ENCODE data around the gene ZFP28.
A peak's percentile ranks its signal among the peaks of the same experiment; 100 is the strongest.

The ZFP28 gene

GRCh38 chr19:56594783-56595547 is 56.2 kb downstream of the ZFP28 start, which contains the start of gene ZNF71:
Gene ZNF71, plus strand, starts transcription at chr19:56595302. Its CDS starts 6,257 bp downstream, at chr19:56601559.
- H3K4me3 ChIP-seq (ENCODE audit: low read length) = peak within 1 kb of the TSS; percentile 97

DNA sequence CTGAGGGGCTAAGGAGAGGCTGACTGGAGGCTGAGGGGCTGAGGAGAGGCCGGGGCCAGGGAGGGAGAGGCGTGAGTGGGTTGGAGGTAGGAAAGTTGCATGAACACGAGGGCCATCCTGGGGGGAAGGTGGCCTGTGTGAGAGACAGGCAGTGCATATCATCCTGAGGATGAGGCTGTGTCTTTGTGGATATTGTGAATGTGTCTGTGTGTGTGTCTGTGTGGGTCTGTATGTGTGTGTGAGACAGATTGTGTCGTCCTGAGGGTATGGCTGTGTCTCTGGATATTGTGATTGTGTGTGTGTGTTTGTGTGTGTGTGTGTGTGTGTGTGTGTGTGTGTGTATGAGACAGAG is 56.8 kb downstream of the ZFP28 start:
- peak; percentile 4 for DNase-seq (ENCODE audit: low read depth, low spot score)
- peak overlapping the region; percentile 97 for H3K4me3 ChIP-seq (ENCODE audit: low read length)

More at GRCh38 chr19:56594783-56595547, 56.2 kb downstream of the ZFP28 start, which contains the start of gene ZNF71:
- peak; percentile 75 for DNase-seq (ENCODE audit: low read depth, low spot score)

GRCh38 chr19:56596676-56597075 is 57.9 kb downstream of the ZFP28 start:
- no peak for DNase-seq (ENCODE audit: low read depth, low spot score)
- no peak overlapping the region for H3K4me3 ChIP-seq (ENCODE audit: low read length)

DNA sequence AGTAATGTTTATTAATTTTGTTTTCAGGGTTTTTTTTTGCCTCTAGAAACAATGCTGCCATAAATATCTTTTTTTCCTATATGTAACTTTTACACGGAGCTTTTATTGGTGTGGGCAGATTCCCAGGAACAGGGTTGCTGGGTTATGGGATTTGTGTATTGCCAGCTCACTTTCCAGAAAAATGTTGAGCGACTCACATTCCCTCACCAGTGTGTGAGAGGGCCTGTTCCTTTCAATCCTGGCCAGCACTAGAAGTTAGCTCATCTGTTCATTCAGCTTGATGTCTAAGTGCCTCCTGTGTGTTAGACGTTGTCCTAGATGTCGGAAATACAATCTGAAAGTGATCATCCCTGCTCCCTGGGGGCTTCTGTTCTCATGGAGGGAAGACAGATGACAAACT is 58.9 kb downstream of the ZFP28 start:
- DNase-seq (ENCODE audit: low read depth, low spot score) = no peak

GRCh38 chr19:56601375-56601774 is 62.6 kb downstream of the ZFP28 start:
- no peak for DNase-seq (ENCODE audit: low read depth, low spot score)
- no peak overlapping the region for H3K4me3 ChIP-seq (ENCODE audit: low read length)

More for the DNA sequence above, 58.9 kb downstream of the ZFP28 start:
- H3K4me3 ChIP-seq (ENCODE audit: low read length) = no peak overlapping the region

DNA sequence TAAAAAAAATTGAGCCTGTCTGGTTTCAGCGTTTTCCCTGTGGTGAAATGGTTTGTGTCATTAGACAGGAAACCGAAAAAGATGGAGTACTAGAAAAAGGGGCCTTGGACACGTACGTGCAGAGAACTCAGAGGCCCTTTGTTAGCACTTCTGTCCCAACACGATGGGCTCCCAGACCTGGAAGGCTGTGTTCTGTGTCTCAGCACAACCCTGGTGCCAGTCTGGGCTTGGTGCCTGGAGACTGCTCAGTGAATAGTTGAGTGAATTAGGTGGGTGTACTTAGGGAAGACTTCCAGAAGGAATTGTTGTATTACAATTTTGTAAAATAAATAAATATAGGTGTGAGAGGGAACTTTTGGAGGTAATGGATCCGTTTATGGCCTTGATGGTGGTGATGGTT is 65.1 kb downstream of the ZFP28 start:
- no peak for DNase-seq (ENCODE audit: low read depth, low spot score)
- H3K4me3 ChIP-seq (ENCODE audit: low read length) = no peak overlapping the region
